ENCODE data around the gene KANSL1. TPM values are rescaled to one million over a fixed set of nuclear protein-coding genes. Genes with fewer than 3 reads are reported as not detected.

Gene KANSL1
- total RNA-seq, 1 experiment from 2014 or later = 72.7 TPM

DNA sequence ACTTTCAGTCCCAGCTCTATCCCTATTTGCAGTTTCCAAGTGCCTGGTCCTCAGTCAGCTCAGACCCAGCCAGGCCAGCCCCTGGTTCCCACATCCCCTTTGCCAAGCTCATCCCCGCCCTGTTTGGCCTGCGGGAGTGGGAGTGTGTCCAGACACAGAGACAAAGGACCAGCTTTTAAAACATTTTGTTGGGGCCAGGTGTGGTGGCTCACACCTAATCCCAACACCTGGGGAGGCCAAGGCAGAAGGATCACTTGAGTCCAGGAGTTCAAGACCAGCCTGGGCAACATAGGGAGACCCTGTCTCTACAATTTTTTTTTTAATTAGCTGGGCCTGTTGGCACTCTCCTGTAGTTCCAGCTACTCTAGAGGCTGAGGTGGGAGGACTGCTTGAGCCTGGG is 192.5 kb downstream of the KANSL1 start:
- POLR2A ChIA-PET = no interaction called here
- H3K27ac Mint-ChIP-seq = no peak overlapping the region
- ATAC-seq = no peak

GRCh38 chr17:46000292-46000691 is 192.9 kb downstream of the KANSL1 start:
- no peak overlapping the region for H3K27ac Mint-ChIP-seq
- CTCF ChIA-PET = interaction anchor here (1.0 to 4.1 kb wide), 3 partner anchors 10 to 213 kb away, joined by 4 to 20 read pairs (median 7); no protein-coding TSS in a partner anchor
- no peak for TF ChIP-seq EMX1 (CRISPR knock-in tag; IDR thresholded peaks at IDR 0.05)
- no peak for TF ChIP-seq STAT6 (CRISPR knock-in tag; conservative IDR thresholded peaks at IDR 0.05; ENCODE audit: low read depth)
- TF ChIP-seq, protein P1, sequence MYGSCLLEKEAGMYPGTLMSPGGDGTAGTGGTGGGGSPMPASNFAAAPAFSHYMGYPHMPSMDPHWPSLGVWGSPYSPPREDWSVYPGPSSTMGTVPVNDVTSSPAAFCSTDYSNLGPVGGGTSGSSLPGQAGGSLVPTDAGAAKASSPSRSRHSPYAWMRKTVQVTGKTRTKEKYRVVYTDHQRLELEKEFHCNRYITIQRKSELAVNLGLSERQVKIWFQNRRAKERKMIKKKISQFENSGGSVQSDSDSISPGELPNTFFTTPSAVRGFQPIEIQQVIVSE (CRISPR knock-in tag; IDR thresholded peaks at IDR 0.05; ENCODE audit: borderline replicate concordance) = no peak
- TF ChIP-seq MYBL2 (CRISPR knock-in tag; IDR thresholded peaks at IDR 0.05) = no peak
- TF ChIP-seq PRRX2 (CRISPR knock-in tag; IDR thresholded peaks at IDR 0.05) = no peak
- no peak for TF ChIP-seq ZNF416 (CRISPR knock-in tag; IDR thresholded peaks at IDR 0.05)
- no peak for TF ChIP-seq TEAD4 (CRISPR knock-in tag; IDR thresholded peaks at IDR 0.05)
- TF ChIP-seq, protein P2, sequence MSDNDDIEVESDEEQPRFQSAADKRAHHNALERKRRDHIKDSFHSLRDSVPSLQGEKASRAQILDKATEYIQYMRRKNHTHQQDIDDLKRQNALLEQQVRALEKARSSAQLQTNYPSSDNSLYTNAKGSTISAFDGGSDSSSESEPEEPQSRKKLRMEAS (CRISPR knock-in tag; IDR thresholded peaks at IDR 0.05) = no peak
- no peak for TF ChIP-seq ATF2 (CRISPR knock-in tag; IDR thresholded peaks at IDR 0.05; ENCODE audit: borderline replicate concordance, low read depth)
- TF ChIP-seq JAZF1 (CRISPR knock-in tag; IDR thresholded peaks at IDR 0.05) = no peak
- TF ChIP-seq SOX15 (CRISPR knock-in tag; IDR thresholded peaks at IDR 0.05) = no peak
- no peak for TF ChIP-seq NFE2L1 (CRISPR knock-in tag; IDR thresholded peaks at IDR 0.05)
- TF ChIP-seq ERG (CRISPR knock-in tag; IDR thresholded peaks at IDR 0.05) = no peak

More for the DNA sequence above, 192.5 kb downstream of the KANSL1 start:
- H3K27me3 Mint-ChIP-seq (ENCODE audit: low read depth) = no peaks in the 10 kb centered on the region; the same call in 1 of the 2 replicates
- no peaks in the 10 kb centered on the region for H3K4me1 Mint-ChIP-seq
- CTCF ChIA-PET = interaction anchor here (1.0 to 4.1 kb wide), 3 partner anchors 10 to 212 kb away, joined by 4 to 20 read pairs (median 7); no protein-coding TSS in a partner anchor
- no peak for DNase-seq (ENCODE audit: low spot score)
- TF ChIP-seq, protein P3, sequence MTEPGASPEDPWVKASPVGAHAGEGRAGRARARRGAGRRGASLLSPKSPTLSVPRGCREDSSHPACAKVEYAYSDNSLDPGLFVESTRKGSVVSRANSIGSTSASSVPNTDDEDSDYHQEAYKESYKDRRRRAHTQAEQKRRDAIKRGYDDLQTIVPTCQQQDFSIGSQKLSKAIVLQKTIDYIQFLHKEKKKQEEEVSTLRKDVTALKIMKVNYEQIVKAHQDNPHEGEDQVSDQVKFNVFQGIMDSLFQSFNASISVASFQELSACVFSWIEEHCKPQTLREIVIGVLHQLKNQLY (CRISPR knock-in tag; IDR thresholded peaks at IDR 0.05) = no peak
- TF ChIP-seq ZNF317 (CRISPR knock-in tag; IDR thresholded peaks at IDR 0.05; ENCODE audit: borderline replicate concordance, low read depth) (no peak), ZNF425 (CRISPR knock-in tag; conservative IDR thresholded peaks at IDR 0.05) (no peak), SOX15 (CRISPR knock-in tag; IDR thresholded peaks at IDR 0.05) (no peak), CREB1 (CRISPR knock-in tag; IDR thresholded peaks at IDR 0.05) (no peak), USF1 (CRISPR knock-in tag; IDR thresholded peaks at IDR 0.05) (no peak), ZNF671 (CRISPR knock-in tag; IDR thresholded peaks at IDR 0.05) (no peak), ZSCAN18 (CRISPR knock-in tag; IDR thresholded peaks at IDR 0.05) (no peak)
- H3K4me3 Mint-ChIP-seq = no peak overlapping the region
- H3K9me3 Mint-ChIP-seq = peaks cover 5% of the 10 kb centered on the region
- no peaks in the 10 kb centered on the region for H3K36me3 Mint-ChIP-seq

More at GRCh38 chr17:46000292-46000691, 192.9 kb downstream of the KANSL1 start:
- ATAC-seq (no peak), DNase-seq (ENCODE audit: low spot score) (no peak)
- no peaks in the 10 kb centered on the region; the same call in 1 of the 2 replicates for H3K27me3 Mint-ChIP-seq (ENCODE audit: low read depth)
- H3K9me3 Mint-ChIP-seq = peaks cover 3% of the 10 kb centered on the region; the same call in 1 of the 2 replicates
- no peaks in the 10 kb centered on the region for H3K4me1 Mint-ChIP-seq
- H3K4me3 Mint-ChIP-seq = no peak overlapping the region
- POLR2A ChIA-PET = no interaction called here
- no peaks in the 10 kb centered on the region for H3K36me3 Mint-ChIP-seq

Measured in WTC11 (cell line).